GM08714 (cell line): ENCODE results near the gene PRKAA1.

Experiments
- H3K4me3 ChIP-seq: fragments of 200-500 bp; sonication (Bioruptor generic); 2 replicates; pipeline ENCODE4 v1.5.1; 2014; ENCODE audit warnings: mild to moderate bottlenecking, low read length, inconsistent platforms
- ZNF274 ChIP-seq: IDR thresholded peaks from 2 replicates; pipeline ENCODE4 v1.6.1; 2012; ENCODE audit warnings: mild to moderate bottlenecking, low read depth, low read length

PRKAA1 gene

GRCh38 chr5:40779561-40779960 is 18.6 kb downstream of the PRKAA1 start:
- TF ChIP-seq ZNF274, result no peak
- H3K4me3 ChIP-seq, result no peak overlapping the region

GRCh38 chr5:40778133-40778532 is 20.0 kb downstream of the PRKAA1 start:
- no peak overlapping the region for H3K4me3 ChIP-seq
- TF ChIP-seq ZNF274, result no peak

GRCh38 chr5:40776658-40776977 is 21.6 kb downstream of the PRKAA1 start:
- no peak overlapping the region for H3K4me3 ChIP-seq
- no peak for TF ChIP-seq ZNF274

- TF ChIP-seq ZNF274, result no peak
- no peak overlapping the region for H3K4me3 ChIP-seq
These were observed 22.1 kb downstream of the PRKAA1 start for GRCh38 chr5:40775846-40776657.

- TF ChIP-seq ZNF274, result no peak
- H3K4me3 ChIP-seq, result no peak overlapping the region
These were observed 22.9 kb downstream of the PRKAA1 start for GRCh38 chr5:40775085-40775845.

GRCh38 chr5:40774623-40775022 is 23.6 kb downstream of the PRKAA1 start:
- H3K4me3 ChIP-seq, result no peak overlapping the region

GRCh38 chr5:40770764-40771163 is 27.4 kb downstream of the PRKAA1 start:
- TF ChIP-seq ZNF274, result no peak
- H3K4me3 ChIP-seq, result no peak overlapping the region

More at GRCh38 chr5:40774623-40775022, 23.6 kb downstream of the PRKAA1 start:
- TF ChIP-seq ZNF274, result no peak

- no peak for TF ChIP-seq ZNF274
- no peak overlapping the region for H3K4me3 ChIP-seq
These were observed 35.5 kb downstream of the PRKAA1 start for GRCh38 chr5:40762705-40763104.

- H3K4me3 ChIP-seq, result no peak overlapping the region
- no peak for TF ChIP-seq ZNF274
These were observed 40.8 kb downstream of the PRKAA1 start for GRCh38 chr5:40757400-40757799.

GRCh38 chr5:40755407-40756365 is 42.5 kb downstream of the PRKAA1 start, which contains the start of gene TTC33:
TTC33 (minus strand) TSS chr5:40755961; CDS start chr5:40747018, 8,943 bp downstream.
- no peak for TF ChIP-seq ZNF274
- peak within 1 kb of the TSS; percentile 90 for H3K4me3 ChIP-seq

GRCh38 chr5:40755093-40755406 is 43.1 kb downstream of the PRKAA1 start:
- H3K4me3 ChIP-seq, result peak overlapping the region; percentile 90
- no peak for TF ChIP-seq ZNF274

- H3K4me3 ChIP-seq, result peak overlapping the region; percentile 90
- TF ChIP-seq ZNF274, result no peak
These were observed 43.6 kb downstream of the PRKAA1 start for GRCh38 chr5:40754381-40755092.

- no peak for TF ChIP-seq ZNF274
- no peak overlapping the region for H3K4me3 ChIP-seq
These were observed 51.5 kb downstream of the PRKAA1 start for GRCh38 chr5:40746703-40747102.
